KOPT-K1 (cell line): ENCODE data around the gene GNA15.
A peak's percentile ranks its signal among the peaks of the same experiment; 100 is the strongest.
"Not testable (repeated sequence)": the region's sequence is repeated elsewhere in the genome, so short reads cannot be mapped to it uniquely, and the experiment has no call there.

Source experiments
- H3K27ac ChIP-seq: fragments of 200-600 bp; sonication (generic); 2 replicates; pipeline ENCODE4 v1.5.1; 2016; ENCODE audit warnings: antibody characterized with exemption, mild to moderate bottlenecking, low read depth, low read length; ENCODE audit not compliant: poor library complexity, severe bottlenecking
- H3K36me3 ChIP-seq: fragments of 200-600 bp; sonication (generic); 2 replicates; pipeline ENCODE4 v1.5.1; 2017; ENCODE audit warnings: antibody characterized with exemption, mild to moderate bottlenecking, low read length, moderate library complexity; ENCODE audit not compliant: insufficient read depth
- H3K9me3 ChIP-seq: fragments of 200-600 bp; sonication (generic); 2 replicates; pipeline ENCODE4 v1.5.1; 2017; ENCODE audit warnings: antibody characterized with exemption, low read length, mild to moderate bottlenecking; ENCODE audit not compliant: insufficient read depth, poor library complexity, severe bottlenecking

The GNA15 gene

DNA sequence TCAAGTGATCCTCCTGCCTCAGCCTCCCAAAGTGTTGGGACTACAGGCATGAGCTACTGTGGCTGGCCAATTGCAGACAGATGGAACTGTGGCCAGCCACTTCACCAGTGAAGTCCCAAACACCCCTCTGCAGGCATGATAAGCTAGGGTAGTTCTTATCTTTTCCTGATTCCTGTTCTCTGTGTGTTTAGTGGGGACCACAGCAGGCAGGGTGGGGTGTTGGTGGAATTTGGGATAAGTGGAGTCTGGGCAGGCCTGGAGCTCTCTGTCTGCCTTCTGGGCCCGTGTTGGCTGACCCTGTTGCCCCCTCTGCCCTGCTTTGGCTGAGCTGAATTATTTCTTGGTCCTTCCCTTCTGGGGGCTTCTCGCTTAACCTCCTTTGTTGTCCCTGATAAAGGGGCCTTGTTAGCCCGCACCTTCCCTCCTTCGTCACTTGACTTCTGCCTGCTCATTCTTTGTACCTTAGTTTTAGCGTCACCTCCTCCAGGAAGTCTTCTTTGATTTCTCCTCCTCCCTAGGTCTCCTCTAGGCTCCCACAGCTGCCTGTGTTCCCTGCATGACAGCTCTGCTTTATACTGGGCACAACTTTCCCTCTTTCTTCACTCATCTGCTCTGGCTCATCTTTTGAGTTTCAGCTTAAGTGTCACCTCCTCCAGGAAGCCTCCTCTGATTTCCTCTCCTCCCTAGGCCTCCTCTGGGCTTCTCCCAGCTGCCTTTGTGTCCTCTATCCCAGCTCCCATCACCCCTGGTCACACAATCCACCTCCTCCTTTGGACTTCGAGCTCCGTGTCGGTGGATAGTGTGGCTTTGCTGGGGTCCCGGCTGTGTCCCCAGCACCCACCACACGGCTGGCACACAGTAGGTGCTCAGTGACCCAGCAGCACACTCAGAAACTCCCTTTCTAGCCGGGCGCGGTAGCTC, 48.1 kb downstream of the GNA15 start:
- no peaks in the 10 kb centered on the region for H3K9me3 ChIP-seq
- H3K27ac ChIP-seq, result peak overlapping the region; percentile 7
- H3K36me3 ChIP-seq, result peaks cover 25% of the 10 kb centered on the region

DNA sequence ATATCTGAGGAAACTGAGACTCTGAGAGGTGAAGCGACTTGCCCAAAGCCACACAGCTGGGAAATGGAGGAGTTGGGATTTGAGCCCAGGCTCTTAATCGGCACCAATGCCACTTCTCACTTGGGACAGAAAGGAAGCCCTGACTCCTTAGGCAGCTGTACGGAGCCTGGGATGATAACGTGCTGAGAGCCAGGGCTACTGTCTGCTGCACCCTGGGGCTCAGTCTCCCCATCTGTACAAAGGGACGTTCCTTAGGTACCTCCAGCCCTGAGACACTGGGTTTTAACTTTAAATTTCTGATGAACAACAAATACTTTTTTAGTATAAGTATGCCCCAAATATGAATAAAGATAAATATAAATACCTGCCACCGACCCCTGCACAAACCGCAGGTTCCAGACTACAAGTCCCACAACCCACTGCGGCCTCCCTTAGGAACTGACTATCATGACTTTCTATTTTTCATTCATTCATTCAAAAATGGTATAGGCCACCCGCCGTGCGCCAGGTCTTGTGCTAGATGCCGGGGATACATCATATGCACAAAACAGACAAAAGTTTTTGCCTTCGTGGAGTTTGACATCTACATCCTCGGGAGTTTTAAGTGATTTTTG, 49.1 kb downstream of the GNA15 start:
- Histone ChIP-seq H3K9me3 (no peaks in the 10 kb centered on the region), H3K36me3 (peaks cover 34% of the 10 kb centered on the region), H3K27ac (peak overlapping the region; percentile 81)

DNA sequence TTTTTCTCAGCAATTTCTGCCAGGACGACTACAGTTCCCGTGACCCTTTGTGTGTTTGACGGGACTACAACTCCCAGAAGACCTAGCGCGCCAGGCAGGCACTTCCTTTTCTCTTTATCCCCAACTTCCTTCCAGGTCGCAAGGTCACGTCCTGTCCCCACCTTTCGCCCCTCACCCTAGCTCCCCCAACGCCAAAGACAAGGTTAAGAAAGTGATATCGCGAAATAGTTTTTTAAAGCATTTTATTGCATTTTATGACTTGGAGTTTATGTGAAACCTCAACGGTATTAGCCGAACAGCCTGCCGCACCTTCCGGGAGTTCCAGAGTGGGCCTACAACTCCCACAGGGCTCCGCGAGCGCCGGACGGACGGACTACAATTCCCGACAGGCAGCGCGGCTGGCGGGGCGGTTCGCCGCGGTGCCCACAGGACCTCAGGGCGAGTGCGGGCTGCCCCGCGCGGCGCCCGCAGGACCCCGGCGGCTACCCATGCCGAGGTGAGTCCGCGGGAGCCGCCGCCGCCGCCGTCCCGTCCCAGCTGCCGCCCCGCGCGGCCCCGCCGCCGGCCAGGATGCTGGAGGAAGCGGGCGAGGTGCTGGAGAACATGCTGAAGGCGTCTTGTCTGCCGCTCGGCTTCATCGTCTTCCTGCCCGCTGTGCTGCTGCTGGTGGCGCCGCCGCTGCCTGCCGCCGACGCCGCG, 49.8 kb downstream of the GNA15 start, which contains the start of gene NCLN:
Gene NCLN (plus strand): TSS at position 470 of the 699 bp plus-strand sequence. CDS start 101 bp downstream, at position 571.
- Histone ChIP-seq H3K36me3 (peaks cover 41% of the 10 kb centered on the region), H3K27ac (peak within 1 kb of the TSS; percentile 81), H3K9me3 (no peaks in the 10 kb centered on the region)

DNA sequence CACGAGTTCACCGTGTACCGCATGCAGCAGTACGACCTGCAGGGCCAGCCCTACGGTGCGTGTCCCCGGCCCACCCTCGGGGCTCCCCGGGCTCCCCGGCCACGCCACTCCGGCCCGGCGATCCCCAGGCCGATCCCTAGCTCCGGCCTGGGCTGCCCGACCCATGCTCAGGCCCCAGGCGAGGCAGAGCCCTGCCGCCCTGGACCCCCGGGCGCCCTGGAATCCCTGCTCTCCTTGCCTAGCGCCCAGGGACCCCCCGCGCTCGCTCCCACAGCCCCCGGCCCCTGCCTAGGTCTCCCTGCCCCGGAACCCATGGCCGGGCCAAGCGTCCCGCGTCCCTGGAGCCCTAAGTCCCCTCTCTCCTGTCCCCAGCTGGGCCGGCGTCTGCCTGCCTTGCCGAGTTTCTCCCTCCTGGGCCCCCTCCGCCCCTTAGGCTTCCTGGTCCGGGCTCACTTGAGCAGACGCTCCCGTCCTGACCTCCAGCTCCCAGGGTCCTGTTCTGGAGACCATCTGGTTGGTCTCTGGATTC, 50.4 kb downstream of the GNA15 start:
- Histone ChIP-seq H3K9me3 (no peaks in the 10 kb centered on the region), H3K36me3 (peaks cover 42% of the 10 kb centered on the region), H3K27ac (peak overlapping the region; percentile 81)

DNA sequence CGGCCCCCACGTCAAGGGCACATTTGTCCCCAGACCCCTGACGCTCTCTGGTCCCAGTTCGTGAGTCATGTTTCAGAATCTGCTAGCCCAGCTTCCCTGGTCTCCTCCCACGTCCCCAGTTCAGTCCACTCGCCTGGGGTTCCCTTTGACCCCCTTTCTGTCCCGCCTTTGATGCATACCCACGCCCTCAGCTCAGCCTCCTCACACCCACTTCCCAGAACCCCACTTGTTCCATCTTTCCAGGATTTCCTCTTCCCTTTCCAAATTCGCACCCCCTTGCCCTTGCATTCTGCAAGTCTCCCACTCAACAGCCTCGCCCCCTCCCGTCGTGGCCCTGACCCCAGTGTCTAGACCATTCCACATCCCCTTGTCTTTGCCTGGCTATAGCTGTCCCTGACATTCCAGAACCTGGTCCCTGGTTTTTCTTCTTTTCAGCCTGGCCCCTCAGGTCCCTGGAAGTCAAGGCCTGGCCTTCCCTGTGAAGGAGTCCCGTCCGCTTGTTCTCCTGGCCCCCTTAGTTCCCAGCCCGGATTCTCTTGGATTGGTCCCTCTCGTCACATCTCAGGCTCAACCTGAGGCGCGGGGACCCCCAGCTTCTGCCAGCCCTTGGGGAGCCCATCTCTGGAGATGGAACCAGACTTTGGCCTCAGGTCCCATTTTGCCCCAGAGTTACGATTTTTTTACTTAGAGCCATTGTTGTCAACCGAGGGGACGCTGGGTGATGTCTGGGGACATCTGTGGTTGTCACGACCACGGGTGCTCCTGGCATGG, 51.2 kb downstream of the GNA15 start:
- H3K9me3 ChIP-seq, result no peaks in the 10 kb centered on the region

DNA sequence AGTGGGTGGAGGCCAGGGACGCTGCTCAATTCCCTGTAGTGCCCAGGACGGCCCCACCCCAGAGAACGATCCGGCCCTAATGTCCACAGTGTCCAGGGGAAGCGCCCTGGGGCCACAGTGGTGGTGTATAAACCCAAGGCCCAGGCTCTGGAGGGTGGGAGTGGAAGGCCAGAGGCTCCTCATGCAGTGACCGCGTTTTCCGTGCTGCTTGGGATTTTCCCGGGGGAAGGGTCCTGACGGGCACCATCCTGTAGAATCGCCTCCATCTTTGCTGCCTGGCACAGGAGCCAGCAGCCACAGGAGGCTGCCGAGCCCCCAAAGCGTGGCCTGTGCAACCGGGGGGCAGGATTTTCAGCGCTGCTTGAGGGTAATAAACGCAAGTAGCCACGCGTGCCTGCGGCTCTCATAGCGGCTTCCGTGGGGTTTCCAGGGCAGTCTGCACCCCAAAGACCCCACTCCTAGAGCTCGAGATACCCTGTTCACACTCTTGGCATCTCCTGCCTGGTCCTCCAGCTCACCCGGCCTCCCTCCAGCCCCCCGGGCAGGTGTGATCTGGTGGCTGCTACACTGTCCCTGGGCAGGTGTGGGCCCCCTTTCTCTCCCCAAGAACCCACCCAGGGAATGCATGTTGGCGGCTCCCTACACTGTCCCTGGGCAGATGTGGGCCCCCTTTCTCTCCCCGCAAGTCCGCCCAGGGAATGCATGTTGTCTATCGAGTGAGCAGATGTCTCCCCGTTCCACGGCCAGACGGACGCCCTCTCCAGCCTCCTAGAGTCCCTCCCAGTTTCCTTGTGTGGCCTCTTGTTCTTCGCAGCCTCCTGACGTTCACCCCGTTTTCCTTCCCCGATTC, 52.1 kb downstream of the GNA15 start:
- H3K36me3 ChIP-seq, result peaks cover 51% of the 10 kb centered on the region
- H3K27ac ChIP-seq, result no peak overlapping the region

More for the DNA sequence above, 51.2 kb downstream of the GNA15 start:
- Histone ChIP-seq H3K36me3 (peaks cover 46% of the 10 kb centered on the region), H3K27ac (peak overlapping the region; percentile 81)

DNA sequence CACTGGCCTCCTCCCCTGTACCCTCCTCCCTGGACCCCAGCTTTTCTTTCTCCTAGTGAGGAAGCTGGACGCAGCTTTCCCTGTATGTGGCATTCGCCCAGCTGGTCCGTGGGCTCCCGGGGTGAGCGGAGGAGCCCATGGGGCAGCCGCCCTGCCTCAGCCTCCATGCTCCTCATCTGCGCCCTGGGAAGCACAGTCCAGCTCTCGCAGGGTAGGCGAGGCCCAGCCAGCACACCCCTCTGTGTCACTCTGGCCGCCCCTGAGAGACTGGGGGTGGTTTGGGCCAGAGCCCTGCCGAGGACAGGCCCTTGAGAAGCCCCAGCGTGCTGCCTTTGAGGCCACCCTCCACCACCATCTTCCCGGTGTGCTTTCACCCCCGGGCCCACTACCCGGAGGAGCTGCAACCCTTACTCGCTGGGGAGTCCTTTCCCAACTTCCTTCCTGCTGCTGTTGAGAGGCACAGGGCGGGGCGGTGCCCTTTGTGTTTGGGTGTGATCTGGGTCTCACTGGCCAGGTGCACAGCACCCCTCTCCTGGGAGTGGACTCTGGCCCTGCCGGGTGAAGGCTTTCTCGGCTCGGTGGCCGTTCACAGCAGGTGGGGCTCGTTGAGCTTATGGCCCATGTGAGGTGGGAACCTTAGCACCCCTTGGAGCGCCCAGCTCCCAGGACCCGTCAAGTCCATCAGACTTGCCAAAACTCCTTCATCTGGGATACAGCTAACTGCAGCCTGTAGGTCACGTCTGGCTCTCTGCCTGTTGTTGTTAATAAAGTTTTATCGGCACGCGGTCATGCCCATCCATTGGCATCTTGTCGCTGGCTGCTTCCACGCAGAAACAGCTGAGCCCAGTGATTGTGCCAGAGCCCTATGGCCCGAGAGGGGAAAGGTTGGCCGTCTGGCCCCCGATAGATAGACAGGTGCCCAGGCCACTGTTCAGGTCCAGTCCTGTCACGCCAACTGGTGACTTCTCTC, 53.1 kb downstream of the GNA15 start:
- Histone ChIP-seq H3K9me3 (no peaks in the 10 kb centered on the region), H3K36me3 (peaks cover 58% of the 10 kb centered on the region), H3K27ac (no peak overlapping the region)

More for the DNA sequence above, 52.1 kb downstream of the GNA15 start:
- H3K9me3 ChIP-seq, result no peaks in the 10 kb centered on the region

DNA sequence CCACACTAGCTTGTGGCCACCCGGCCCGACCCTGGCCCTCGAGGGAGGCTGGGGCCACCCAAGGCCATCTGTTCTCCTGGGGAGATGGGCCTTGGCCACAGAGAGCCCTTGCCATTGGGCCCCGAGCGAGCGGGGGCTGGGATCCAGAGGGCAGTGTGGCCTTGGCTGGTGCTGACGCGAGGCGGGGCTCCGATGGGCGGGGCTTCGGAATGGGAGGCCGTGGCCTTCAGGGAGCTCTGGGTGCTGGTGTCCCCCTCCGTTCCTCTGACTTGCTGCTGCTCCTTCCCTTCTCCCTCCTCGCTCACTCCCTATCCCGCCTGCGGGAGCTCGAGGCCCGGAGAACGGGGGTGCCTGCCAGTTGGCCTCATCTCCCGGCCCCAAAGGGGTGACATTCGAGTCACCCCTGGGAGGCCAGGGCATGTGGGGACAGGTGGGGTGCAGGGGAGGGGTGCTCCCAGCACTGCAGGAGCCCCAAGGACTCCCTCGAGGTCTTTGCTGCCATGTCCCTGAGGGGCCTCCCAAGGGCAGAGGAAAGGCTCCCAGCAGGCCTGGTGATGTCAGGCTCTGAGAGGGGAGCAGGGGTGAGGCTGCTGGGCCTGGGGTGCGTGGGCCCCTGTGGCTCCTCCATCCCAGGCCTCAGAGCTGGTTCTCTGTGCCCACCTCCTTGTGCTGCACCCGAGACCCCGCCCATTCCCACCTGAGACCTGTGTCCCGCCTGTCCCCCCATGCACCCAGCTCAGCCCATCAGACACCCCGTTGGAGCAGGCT, 54.1 kb downstream of the GNA15 start:
- H3K27ac ChIP-seq, result no peak overlapping the region
- H3K9me3 ChIP-seq, result no peaks in the 10 kb centered on the region

DNA sequence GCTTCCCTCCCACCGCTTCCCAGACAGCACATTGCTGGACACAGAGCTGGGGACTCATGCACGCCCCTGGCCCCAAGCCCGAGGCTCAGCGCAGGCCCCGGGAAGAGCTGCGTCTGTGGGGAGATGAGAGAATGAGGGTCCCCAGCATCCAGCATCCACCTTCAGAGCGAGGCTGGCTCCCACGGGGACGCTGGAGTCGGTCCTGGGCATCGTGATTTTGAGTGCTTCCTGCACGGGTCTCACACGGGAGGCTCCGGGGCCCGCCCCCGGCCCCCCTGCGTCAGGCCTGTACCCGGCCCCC, 54.6 kb downstream of the GNA15 start:
- Histone ChIP-seq H3K27ac (no peak overlapping the region), H3K36me3 (peaks cover 63% of the 10 kb centered on the region), H3K9me3 (no peaks in the 10 kb centered on the region)

More for the DNA sequence above, 54.1 kb downstream of the GNA15 start:
- peaks cover 59% of the 10 kb centered on the region for H3K36me3 ChIP-seq

DNA sequence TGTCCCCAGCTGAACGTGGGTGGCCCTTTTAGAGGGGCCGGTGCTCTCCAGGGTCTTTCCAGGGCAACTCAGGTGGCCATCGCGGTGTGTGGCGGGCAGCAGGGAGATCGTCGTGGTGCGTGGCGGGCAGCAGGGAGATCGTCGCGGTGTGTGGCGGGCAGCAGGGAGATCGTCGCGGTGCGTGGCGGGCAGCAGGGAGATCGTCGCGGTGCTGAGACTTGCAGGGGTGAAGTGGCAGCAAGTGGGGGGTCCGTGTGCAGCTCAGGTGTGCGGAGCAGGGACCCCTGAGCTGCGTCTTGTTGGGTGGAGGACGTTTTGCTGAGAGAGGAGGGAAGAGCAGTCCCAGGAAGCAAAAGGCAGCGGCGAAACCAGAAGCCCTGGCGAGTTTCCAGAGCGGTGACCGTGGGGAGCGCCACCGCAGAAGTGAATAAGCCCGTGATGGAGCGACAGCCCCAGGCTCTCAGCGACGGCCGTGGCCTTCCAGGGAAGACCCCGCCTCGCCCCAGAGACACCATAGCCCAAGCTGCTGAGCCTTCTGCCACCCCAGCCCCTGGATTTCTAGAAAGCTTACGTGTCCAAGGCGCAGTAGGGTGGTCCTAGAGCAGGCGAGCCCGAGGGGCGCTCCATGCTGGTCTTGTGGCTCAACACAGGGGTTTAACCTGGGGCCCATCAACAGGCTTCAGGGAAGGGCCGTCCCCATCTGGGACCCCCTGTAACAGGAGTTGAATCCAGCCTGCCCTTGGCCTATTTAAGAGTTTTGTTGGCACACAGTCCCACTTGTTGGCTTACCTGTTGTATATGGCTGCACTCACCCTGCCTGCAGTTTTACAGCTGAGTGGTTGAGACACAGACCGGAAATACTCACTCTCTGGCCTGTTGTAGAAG, 55.3 kb downstream of the GNA15 start:
- Histone ChIP-seq H3K27ac (no peak overlapping the region), H3K36me3 (peaks cover 69% of the 10 kb centered on the region), H3K9me3 (no peaks in the 10 kb centered on the region)

DNA sequence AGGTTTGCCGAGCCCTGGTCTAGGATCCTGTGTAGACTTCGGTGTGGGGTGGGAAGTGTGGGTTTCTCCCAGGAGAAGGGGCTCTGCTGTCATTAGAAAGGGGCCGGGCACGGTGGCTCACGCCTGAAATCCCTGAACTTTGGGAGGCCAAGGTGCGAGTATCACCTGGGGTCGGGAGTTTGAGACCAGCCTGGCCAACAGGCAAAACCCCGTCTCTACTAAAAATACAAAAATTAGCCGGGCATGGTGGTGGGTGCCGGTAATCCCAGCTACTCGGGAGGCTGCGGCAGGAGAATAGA, 55.9 kb downstream of the GNA15 start:
- H3K27ac ChIP-seq, H3K9me3 ChIP-seq: not testable (repeated sequence)
- peaks cover 75% of the 10 kb centered on the region for H3K36me3 ChIP-seq

DNA sequence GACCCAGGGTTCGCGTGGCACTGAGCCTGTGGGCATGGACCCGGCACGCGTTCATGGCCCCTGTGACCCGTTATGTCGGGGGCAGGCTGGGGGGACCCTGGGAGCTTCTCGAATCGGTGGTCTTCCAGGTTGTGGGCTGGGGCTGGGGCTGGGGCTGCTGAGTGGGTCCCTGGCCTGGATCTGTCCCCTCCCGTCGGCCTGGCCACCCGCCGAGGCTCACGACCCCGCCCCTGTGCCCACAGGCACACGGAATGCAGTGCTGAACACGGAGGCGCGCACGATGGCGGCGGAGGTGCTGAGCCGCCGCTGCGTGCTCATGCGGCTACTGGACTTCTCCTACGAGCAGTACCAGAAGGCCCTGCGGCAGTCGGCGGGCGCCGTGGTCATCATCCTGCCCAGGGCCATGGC, 56.4 kb downstream of the GNA15 start:
- H3K27ac ChIP-seq, result no peak overlapping the region
- no peaks in the 10 kb centered on the region for H3K9me3 ChIP-seq
- H3K36me3 ChIP-seq, result peaks cover 79% of the 10 kb centered on the region
